NCI-H1694 (cell line): ENCODE measurements around the gene TMC4.

Source experiments
- DNase-seq: peaks from one replicate; lab custom pipeline; 2025; lab: John Stamatoyannopoulos, UW

The TMC4 gene

DNA sequence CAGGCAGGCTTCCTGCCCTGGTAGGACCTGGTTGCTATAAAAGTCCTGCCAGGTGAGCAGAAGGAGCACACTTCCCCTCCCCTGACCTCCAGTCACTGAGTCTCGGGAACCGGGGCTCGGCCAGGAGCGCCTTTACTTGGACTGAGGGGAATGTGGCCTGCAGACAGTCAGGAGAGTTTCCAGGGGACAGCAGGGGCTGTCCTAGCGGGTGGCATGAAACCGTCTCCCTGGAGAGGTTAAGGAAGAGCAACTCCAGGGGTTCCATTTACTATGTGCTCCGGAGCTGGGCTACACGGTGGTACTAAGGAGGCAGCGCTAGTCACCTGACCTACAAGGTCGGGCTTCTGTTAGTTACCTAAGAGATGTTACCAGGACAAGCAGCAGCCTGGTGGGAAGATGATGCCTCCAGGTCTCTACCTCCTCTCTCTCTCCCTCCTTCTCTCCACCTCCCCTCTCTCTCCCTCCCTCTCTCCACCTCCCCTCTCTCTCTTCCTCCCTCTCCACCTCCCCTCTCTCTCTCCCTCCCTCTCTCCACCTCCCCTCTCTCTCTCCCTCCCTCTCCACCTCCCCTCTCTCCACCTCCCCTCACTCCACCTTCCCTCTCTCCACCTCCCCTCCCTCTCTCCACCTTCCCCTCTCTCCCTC lies 39.5 kb downstream of the TMC4 start:
- DNase-seq: no peak

DNA sequence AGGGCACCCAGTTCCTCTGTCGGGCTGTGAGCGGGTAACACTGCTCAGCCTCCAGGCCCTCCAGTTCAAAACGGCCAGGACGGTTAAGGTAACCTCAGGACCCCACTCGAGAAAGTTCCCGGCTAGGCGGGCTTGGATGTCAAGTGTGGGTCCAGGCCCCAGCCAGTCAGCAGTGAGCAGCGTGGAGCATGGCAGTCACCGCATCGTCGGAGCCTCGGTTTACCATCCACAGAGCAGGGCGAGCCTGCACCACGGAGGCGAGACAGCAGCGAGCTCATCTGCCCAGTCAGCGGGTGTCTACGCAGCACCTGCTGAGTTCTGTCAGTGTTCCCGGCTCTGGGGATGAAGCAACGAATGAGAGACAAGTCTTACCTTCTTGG lies 43.4 kb downstream of the TMC4 start:
- no peak for DNase-seq

DNA sequence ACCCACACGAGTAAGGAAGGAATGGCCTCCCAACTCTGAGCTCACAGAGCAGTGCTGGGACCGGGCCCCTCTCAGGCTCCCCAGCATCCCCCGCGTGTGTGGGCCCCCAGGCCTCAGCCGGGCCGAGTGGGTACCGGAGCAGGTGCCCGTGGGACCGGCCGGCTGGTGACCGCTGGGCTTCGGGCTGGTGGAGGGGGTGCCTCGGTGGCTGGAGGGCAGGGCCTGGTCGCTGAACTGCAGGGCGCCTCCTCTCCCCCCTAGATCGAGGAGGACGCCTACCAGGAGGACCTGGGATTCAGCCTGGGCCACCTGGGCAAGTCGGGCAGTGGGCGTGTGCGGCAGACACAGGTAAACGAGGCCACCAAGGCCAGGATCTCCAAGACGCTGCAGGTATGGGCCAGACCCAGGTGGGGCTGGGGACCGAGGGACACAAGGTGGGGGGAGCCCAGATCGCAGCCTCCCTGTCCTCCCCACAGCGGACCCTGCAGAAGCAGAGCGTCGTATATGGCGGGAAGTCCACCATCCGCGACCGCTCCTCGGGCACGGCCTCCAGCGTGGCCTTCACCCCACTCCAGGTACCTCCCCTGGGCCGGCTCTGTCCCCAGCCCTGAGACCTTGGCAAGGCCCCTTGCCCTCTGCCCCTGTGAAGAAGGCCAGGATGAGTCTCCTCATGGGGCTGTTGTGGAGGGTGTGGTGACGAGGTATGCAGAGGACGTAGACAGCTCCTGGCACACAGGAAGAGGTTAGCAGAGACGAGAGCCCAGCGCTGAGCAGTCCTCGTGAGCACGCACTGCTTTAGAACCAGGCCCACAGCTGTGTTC lies 44.0 kb downstream of the TMC4 start:
- no peak for DNase-seq

DNA sequence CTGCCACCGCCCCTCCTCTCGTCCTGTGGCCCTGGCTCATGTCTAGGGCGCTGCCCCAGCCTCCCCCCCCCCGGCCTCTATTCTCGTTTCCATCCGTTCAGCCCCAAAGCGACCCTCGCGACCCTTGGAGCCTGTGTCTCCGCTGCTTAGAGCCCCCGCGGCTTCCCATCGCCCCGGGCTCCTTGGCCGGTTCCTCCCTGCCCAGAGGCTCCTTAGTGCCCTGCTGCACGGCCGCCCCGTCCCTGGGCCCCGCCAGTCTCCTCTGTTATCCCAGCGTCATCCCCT lies 44.6 kb downstream of the TMC4 start:
- no peak for DNase-seq

DNA sequence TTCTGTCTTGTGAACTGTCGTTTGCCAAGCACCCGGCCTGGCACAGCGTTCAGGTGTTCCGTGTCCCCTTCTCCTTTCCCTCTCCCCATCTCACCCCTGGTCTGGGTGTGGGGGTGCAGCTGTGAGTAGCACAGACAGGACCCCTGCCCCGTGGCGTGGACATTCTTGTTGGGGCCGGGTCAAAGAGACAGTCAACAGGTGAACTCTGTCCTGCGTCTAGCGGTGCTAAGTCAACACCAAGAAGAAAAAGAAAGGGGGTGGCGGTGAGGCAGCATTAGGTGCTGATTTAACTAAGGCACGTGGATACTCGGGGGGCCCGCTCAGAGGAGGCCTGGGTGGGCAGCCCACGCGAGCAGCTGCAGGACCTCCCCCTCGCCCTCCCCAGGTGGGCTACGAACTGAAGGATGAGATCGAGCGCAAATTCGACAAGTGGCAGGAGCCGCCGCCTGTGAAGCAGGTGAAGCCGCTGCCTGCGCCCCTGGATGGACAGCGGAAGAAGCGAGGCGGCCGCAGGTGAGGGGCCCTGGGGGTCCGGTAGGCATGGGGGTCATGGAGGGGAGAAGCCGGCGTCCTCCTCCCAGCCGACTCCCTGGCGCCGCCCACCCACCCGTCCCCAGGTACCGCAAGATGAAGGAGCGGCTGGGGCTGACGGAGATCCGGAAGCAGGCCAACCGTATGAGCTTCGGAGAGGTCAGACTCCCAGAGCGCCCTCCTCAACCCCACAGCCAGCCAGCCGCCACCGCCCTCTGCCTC lies 45.1 kb downstream of the TMC4 start:
- no peak for DNase-seq

DNA sequence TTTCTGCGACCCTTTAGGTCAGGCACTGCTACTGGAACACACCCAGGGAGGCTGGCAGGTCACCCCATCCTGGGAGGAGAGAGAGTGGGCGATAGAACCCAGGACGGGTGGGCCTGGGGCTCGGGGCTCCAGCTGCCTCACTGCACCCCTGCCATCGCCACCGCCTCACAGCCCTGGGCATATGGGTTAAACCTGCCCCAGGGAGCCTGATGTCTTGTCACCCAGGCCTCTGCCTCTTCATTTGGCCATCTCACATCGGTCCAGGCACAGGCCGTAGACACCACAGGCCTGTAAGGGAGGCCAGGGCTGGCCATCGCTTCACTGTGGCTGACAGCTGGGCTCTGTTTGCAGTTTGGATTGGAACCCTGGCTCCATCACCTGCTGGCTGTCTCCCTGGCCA lies 47.2 kb downstream of the TMC4 start:
- no peak for DNase-seq

DNA sequence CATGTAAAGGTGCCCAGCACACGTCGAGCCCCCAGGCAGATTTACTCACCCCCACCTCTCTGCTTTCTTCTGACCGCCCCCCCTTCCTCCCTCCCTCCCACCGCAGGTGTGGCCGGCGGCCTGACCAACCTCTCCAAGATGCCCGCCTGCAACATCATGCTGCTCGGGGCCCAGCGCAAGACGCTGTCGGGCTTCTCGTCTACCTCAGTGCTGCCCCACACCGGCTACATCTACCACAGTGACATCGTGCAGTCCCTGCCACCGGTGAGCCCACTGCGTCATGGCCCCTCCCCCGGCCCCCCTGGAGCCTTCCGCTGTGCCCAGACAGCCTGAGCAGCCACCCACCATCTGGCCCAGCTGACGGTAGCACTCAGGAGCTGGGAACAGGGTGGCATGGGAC lies 48.6 kb downstream of the TMC4 start:
- no peak for DNase-seq

DNA sequence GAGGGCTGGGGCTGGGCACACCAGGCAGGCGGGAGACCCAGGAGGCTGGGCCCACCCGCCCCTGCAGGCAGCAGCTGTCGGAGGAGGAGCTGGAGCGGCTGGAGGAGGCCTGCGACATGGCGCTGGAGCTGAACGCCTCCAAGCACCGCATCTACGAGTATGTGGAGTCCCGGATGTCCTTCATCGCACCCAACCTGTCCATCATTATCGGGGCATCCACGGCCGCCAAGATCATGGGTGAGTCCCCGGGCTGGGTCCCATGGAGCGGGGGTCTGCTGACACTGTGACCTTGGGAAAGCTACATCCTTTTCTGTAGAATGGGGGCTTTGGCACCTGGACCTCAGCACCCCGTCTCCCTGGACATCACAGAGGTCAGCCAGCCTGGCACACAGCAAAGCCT lies 49.3 kb downstream of the TMC4 start:
- no peak for DNase-seq

DNA sequence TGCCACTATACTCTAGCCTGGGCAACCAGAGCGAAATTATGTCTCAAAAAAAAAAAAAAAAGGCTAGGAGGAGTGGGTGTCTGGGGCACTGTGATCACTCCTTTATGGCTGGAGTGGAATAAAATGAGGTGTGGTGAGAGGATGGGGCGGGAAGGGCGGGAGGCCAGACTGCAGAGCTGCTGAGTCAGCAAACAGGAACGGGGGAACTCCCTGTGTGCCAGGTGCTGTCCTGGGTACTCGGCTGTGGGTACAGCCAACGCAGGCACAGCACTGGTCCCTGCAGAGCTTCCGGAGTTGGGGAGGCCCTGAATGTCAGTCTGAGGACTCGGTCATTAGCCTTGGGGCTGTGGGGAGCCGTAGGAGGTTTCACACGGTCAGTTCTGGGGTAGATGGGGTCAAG lies 51.7 kb downstream of the TMC4 start:
- no peak for DNase-seq

DNA sequence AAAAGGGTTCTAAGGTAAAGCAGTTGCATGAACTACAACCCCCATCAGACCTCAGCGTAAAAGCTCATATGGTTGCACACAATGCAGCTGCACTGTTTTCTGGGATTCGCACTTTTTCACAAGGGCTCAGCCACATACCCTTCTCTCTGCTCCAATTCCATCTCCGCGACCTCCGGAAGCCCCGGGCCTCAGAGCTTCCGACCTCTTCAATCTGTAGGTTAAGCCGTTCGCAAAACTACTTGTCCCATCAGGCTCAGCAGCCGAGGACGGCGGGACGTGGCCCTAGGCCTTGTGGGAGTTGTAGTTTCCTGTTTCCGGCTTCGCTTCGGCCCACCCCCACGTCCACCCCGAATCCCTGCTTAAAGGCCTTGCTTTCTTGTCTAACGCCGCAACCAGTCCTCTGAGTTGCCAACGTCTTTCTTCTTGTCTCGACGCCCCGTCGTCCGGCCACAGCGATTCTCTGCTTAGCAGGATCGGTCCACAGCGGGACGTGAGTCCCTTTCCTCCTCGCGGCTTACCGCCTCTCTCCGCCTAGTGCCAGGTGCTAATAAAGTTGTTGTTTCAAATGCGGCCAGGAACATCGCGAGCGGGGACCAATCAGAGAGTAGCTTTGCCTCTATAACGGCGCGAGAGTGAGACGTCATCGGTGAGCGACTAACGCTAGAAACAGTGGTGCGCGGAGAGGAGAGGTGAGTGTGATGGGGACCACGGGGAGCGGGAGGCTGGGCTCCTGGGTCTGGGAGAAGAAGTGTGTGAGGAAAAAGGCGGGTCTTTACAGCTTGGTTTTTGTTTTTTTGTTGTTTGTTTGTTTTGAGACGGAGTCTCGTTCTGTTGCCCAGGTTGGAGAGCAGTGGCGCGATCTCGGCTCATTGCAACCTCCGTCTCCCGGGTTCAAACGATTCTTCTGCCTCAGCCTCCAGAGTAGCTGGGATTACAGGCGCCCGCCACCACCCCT lies 57.6 kb downstream of the TMC4 start, which contains the start of the genes PRPF31 and TFPT:
PRPF31 (plus strand) TSS at position 646 of the 955 bp plus-strand sequence. CDS start 2,525 bp downstream, outside the sequence.
TFPT (minus strand) TSS at position 549 of the 955 bp plus-strand sequence; CDS start at position 161, 388 bp downstream.
- DNase-seq: peak; percentile 97

DNA sequence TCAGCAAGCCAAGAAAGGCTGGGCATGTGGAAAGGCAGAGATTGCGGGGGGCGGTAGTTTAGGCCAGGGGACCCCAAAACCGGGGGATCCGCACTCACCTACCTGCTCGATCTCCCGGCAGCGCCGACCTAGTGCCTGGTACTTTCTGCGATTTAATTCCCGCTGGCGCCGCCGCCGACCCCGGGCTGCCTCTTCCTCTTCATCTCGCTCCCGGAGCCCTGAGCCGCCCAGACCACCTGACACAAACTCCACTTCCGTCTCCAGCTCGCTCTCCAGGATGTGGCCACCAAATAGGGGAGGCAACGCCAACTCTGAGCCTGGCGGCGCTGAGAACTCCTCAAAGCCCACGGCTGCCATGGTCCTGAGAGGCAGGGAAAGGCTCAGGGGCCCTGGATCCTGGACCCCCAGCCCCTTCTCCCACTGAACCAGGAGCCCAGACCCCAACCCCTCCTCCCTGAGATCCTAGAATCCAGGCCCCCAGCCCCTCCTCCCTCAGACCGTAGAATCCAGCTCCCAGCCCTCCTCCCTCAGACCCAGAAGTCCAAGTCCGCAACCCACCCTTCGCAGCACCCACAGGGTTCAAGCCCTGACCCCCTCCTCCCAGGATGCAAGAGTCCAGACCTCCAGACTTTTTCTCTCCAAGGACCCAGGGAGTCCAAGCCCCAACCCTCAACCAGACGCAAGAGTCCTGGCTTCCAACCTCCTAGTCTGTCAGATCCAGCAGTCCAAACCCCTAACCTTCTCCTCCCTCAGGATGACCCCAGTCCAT lies 58.4 kb downstream of the TMC4 start:
- DNase-seq: no peak
